Measurements from ENCODE around the gene ADCY5. TPM values are rescaled to one million over a fixed set of nuclear protein-coding genes. Genes with fewer than 3 reads are reported as not detected.

The ADCY5 gene
- total RNA-seq, 2 donors from 2014 or later = 5.6 to 7.8 TPM

DNA sequence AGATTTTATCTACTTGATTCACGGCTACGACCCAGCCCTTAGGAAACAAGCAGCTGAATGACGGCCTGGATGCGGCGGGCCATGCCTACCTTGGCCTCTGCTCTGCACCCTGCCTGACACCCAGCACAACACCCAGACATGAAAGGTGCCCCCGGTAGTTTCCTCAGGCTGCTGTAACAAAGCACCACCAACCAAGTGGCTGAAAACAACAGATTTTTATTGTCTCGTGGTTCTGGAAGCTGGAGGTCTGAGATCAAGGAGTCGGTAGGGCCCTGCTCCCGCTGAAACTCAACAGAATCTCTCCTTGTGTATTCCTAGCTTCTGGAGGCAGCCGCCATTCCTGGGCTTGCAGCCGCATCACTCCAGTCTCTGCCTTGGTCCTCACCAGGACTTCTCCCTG is 111.7 kb downstream of the ADCY5 start:
- H3K9ac ChIP-seq (ENCODE audit: low read depth in 2 of 2, low read length in 2 of 2) = no peak overlapping the region
- no peak overlapping the region for H3K27ac ChIP-seq
- intact Hi-C loops (cut with DNase I) = no loop called here
- no peak overlapping the region for H3K4me3 ChIP-seq
- no peaks in the 10 kb centered on the region for H3K27me3 ChIP-seq
- TF ChIP-seq, protein P1, sequence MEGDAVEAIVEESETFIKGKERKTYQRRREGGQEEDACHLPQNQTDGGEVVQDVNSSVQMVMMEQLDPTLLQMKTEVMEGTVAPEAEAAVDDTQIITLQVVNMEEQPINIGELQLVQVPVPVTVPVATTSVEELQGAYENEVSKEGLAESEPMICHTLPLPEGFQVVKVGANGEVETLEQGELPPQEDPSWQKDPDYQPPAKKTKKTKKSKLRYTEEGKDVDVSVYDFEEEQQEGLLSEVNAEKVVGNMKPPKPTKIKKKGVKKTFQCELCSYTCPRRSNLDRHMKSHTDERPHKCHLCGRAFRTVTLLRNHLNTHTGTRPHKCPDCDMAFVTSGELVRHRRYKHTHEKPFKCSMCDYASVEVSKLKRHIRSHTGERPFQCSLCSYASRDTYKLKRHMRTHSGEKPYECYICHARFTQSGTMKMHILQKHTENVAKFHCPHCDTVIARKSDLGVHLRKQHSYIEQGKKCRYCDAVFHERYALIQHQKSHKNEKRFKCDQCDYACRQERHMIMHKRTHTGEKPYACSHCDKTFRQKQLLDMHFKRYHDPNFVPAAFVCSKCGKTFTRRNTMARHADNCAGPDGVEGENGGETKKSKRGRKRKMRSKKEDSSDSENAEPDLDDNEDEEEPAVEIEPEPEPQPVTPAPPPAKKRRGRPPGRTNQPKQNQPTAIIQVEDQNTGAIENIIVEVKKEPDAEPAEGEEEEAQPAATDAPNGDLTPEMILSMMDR (IDR thresholded peaks at IDR 0.05) = no peak
- H3K9me3 ChIP-seq = no peaks in the 10 kb centered on the region
- no peaks in the 10 kb centered on the region for H3K36me3 ChIP-seq
- H3K4me1 ChIP-seq = no peaks in the 10 kb centered on the region
- DNase-seq = no peak

DNA sequence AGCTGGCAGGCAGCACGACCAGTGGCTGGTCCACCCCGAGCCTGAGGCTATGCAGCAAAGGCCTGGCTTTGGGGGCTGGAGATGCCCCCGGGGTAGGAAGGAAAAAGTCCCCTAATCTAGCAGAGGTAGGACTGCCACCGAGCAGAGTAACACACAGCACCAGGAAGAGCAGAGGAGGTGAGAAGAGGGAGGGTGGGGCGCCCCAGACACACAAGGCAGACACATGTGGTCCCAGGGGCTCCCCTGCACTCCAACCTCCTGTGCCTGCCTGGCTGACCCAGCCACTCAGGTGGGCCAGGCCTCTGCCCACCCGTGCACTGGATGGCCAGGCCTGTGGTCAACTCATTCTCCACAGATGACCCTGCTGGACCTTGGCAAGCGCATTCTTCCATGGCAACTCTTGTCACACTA is 112.4 kb downstream of the ADCY5 start:
- DNase-seq = no peak

DNA sequence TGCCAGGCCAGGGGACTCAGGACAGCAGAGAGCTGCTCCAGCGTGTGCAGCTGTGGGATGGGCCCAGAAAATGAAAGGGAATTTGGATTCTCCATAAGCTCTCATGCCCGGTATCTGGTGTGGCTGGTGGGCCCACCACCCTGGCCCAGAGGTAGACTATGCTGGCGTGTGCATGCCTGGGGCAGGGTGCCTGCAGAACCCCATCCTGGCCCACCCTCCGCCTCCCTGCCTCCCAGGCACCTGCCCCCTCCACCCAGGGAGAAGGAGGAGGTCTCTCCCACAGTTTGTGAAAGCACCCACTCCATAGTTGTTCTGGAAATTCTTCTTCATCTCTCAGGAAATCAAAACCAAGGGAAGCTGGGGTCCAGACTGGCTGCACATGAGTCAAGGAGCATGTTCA is 112.9 kb downstream of the ADCY5 start:
- no peaks in the 10 kb centered on the region for H3K4me1 ChIP-seq
- no peak overlapping the region for H3K27ac ChIP-seq
- H3K27me3 ChIP-seq = no peaks in the 10 kb centered on the region
- intact Hi-C loops (cut with DNase I) = no loop called here
- no peak for DNase-seq
- H3K9ac ChIP-seq (ENCODE audit: low read depth in 2 of 2, low read length in 2 of 2) = no peak overlapping the region
- no peaks in the 10 kb centered on the region for H3K36me3 ChIP-seq
- no peaks in the 10 kb centered on the region for H3K9me3 ChIP-seq
- TF ChIP-seq, protein P1 (IDR thresholded peaks at IDR 0.05) = no peak
- H3K4me3 ChIP-seq = no peak overlapping the region

More for the DNA sequence above, 112.4 kb downstream of the ADCY5 start:
- Histone ChIP-seq H3K36me3 (no peaks in the 10 kb centered on the region), H3K9ac (ENCODE audit: low read depth in 2 of 2, low read length in 2 of 2) (no peak overlapping the region), H3K4me3 (no peak overlapping the region), H3K27me3 (no peaks in the 10 kb centered on the region), H3K27ac (no peak overlapping the region), H3K4me1 (no peaks in the 10 kb centered on the region), H3K9me3 (no peaks in the 10 kb centered on the region)
- intact Hi-C loops (cut with DNase I) = no loop called here
- TF ChIP-seq, protein P1 (IDR thresholded peaks at IDR 0.05) = no peak

DNA sequence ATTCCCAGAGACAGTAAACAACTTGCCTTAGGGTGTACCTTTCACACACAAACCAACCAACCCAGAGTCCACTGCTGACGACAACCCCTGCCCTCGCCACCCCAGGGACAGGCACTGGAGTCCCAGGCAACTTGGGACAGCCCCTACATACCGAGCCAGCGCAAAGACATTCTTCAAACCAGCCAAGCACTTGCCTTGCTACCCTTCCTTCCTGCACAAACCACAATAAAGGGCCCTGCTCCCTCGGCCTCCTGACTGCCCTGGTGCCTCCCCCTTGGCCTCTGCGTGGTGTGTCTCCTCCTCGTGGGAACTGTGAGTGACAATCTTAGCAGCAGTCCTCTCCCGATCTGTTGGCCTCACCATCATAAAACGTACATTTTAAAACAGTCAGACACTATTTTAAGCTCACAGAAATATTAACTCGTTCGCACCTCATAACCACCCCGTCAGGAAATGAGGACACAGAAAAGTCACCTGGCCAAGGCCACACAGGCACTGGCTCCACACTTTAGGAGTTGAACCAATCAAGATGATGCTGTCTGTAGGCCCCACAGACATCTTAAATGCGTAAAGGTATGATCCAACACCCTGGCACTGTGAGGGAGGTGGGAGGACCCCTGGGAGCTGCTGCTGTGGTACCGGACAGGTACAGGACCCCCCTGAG is 113.8 kb downstream of the ADCY5 start:
- intact Hi-C loops (cut with DNase I) = no loop called here
- TF ChIP-seq, protein P1 (IDR thresholded peaks at IDR 0.05) = no peak
- DNase-seq = no peak
- H3K36me3 ChIP-seq = no peaks in the 10 kb centered on the region
- no peaks in the 10 kb centered on the region for H3K27me3 ChIP-seq
- no peaks in the 10 kb centered on the region for H3K4me1 ChIP-seq
- no peak overlapping the region for H3K4me3 ChIP-seq
- H3K9me3 ChIP-seq = no peaks in the 10 kb centered on the region
- no peak overlapping the region for H3K9ac ChIP-seq (ENCODE audit: low read depth in 2 of 2, low read length in 2 of 2)
- no peak overlapping the region for H3K27ac ChIP-seq

DNA sequence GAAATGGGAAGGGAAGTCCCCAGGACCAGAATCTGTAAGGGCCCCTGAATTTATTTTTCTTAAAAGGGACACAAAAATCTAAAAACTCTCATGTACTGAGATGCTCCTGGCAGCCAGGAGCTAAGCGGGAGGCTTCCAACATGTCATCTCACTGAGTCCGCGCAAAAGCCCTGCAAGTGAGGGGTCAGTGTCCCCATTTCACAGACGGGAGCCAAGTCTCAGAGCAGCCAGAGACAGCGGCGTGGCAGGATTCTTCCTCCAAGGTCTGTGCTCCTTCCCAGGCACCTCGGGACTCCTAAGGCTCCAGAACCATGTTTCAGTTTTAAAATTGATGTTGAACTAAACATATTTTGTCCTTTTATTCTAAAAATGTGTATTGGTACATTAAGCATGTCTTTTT is 114.8 kb downstream of the ADCY5 start:
- Histone ChIP-seq H3K36me3 (no peaks in the 10 kb centered on the region), H3K4me3 (no peak overlapping the region), H3K9me3 (no peaks in the 10 kb centered on the region), H3K9ac (ENCODE audit: low read depth in 2 of 2, low read length in 2 of 2) (no peak overlapping the region), H3K27ac (no peak overlapping the region), H3K4me1 (no peaks in the 10 kb centered on the region), H3K27me3 (no peaks in the 10 kb centered on the region)
- no peak for DNase-seq
- intact Hi-C loops (cut with DNase I) = no loop called here
- TF ChIP-seq, protein P1 (IDR thresholded peaks at IDR 0.05) = no peak
